Upper lobe of left lung (tissue), 4 donors: ENCODE measurements around the gene BSN.
"Not testable (repeated sequence)": the region's sequence is repeated elsewhere in the genome, so short reads cannot be mapped to it uniquely, and the experiment has no call there.

ENCODE experiments used
- CTCF ChIP-seq, 6 experiments: fragments of 450-650 bp in 4 of 6; fragments of 200-600 bp in 2 of 6; sonication (generic) in 2 of 6; IDR thresholded peaks; one replicate each; pipeline ENCODE4 v1.5.1; 2016 to 2019; ENCODE audit warnings: antibody characterized with exemption in 6 of 6
- POLR2A ChIP-seq, 4 donors: fragments of 450-650 bp; IDR thresholded peaks; one replicate each; pipeline ENCODE4 v1.5.1; 2016 to 2017; ENCODE audit warnings: antibody characterized with exemption in 4 of 4, mild to moderate bottlenecking in 2 of 4

- not testable (repeated sequence) for TF ChIP-seq CTCF, POLR2A (IDR thresholded peaks at IDR 0.05)
Measured at GRCh38 chr3:49686769-49687423, 132.6 kb downstream of the BSN start.
